GM23338 (cell line): ENCODE results near the gene COL18A1. TPM values are rescaled to one million over a fixed set of nuclear protein-coding genes. Genes with fewer than 3 reads are reported as not detected.
A peak's percentile ranks its signal among the peaks of the same experiment; 100 is the strongest.

Experiments
- ATAC-seq: fragments of 200-7000 bp; cut with Tn5 transposase; 3 replicates; pipeline ENCODE4 v1.9.1; 2020
- DNase-seq: peaks from one replicate; pipeline ENCODE4 v3.0.0-alpha.2; 2015; ENCODE audit warnings: low spot score
- H2AFZ ChIP-seq: fragments of 200-600 bp; sonication (generic); 2 replicates; pipeline ENCODE4 v1.8.0; 2016; ENCODE audit warnings: antibody characterized with exemption, mild to moderate bottlenecking, moderate library complexity
- H3F3A ChIP-seq: fragments of 200-600 bp; sonication (generic); replicated peaks from 2 replicates; pipeline ENCODE4 v1.8.0; 2017; ENCODE audit warnings: antibody characterized with exemption, mixed run types, low read depth
- H3K27ac ChIP-seq: fragments of 200-600 bp; sonication (generic); 2 replicates; pipeline ENCODE4 v1.6.1; 2016; ENCODE audit warnings: low read depth
- H3K27me3 ChIP-seq: fragments of 200-600 bp; sonication (generic); 2 replicates; pipeline ENCODE4 v1.8.0; 2016; ENCODE audit warnings: mild to moderate bottlenecking, mixed run types, moderate library complexity; ENCODE audit not compliant: insufficient read depth
- H3K36me3 ChIP-seq: fragments of 200-600 bp; sonication (generic); 2 replicates; pipeline ENCODE4 v1.8.0; 2016; ENCODE audit warnings: mild to moderate bottlenecking; ENCODE audit not compliant: insufficient read depth
- H3K4me1 ChIP-seq: fragments of 200-600 bp; sonication (generic); 2 replicates; pipeline ENCODE4 v1.8.0; 2016; ENCODE audit warnings: mild to moderate bottlenecking, moderate library complexity; ENCODE audit not compliant: insufficient read depth
- H3K4me2 ChIP-seq: fragments of 200-600 bp; sonication (generic); 2 replicates; pipeline ENCODE4 v1.7.1; 2017; ENCODE audit warnings: mixed run types
- H3K4me3 ChIP-seq: fragments of 200-600 bp; sonication (generic); 2 replicates; pipeline ENCODE4 v1.6.1; 2016; ENCODE audit warnings: mixed run types
- H3K79me2 ChIP-seq: fragments of 200-600 bp; sonication (generic); replicated peaks from 2 replicates; pipeline ENCODE4 v1.8.0; 2017; ENCODE audit warnings: mild to moderate bottlenecking; ENCODE audit not compliant: insufficient read depth
- H3K9me2 ChIP-seq: fragments of 200-600 bp; sonication (generic); 2 replicates; pipeline ENCODE4 v1.8.0; 2017; ENCODE audit not compliant: insufficient read depth
- H4K20me1 ChIP-seq: fragments of 200-600 bp; sonication (generic); replicated peaks from 2 replicates; pipeline ENCODE4 v1.8.0; 2017; ENCODE audit warnings: mild to moderate bottlenecking; ENCODE audit not compliant: insufficient read depth
- H3K27ac Mint-ChIP-seq: 2 replicates; pipeline ENCODE4 v1.8.0; 2020; ENCODE audit warnings: inconsistent platforms, mild to moderate bottlenecking, moderate library complexity, mixed read lengths
- H3K27me3 Mint-ChIP-seq: 3 replicates; pipeline ENCODE4 v1.8.0; 2022; ENCODE audit warnings: low read depth, mild to moderate bottlenecking, moderate library complexity, mixed read lengths, inconsistent platforms; ENCODE audit not compliant: insufficient read depth, poor library complexity
- H3K36me3 Mint-ChIP-seq: 3 replicates; pipeline ENCODE4 v1.8.0; 2021; ENCODE audit warnings: low read depth, mild to moderate bottlenecking, inconsistent platforms, moderate library complexity, mixed read lengths
- H3K4me1 Mint-ChIP-seq: 3 replicates; pipeline ENCODE4 v1.8.0; 2020; ENCODE audit warnings: mild to moderate bottlenecking, inconsistent platforms, mixed read lengths
- H3K4me3 Mint-ChIP-seq: 3 replicates; pipeline ENCODE4 v1.8.0; 2021; ENCODE audit warnings: moderate library complexity, mild to moderate bottlenecking, inconsistent platforms, mixed read lengths
- H3K9me3 Mint-ChIP-seq: 3 replicates; pipeline ENCODE4 v1.8.0; 2020; ENCODE audit warnings: moderate library complexity, mild to moderate bottlenecking, inconsistent platforms, mixed read lengths
- CREB1 ChIP-seq: fragments of 250-450 bp; sonication (Bioruptor Pico); IDR thresholded peaks from 2 replicates; pipeline ENCODE4 v1.5.0; 2020; ENCODE audit warnings: low read depth, mild to moderate bottlenecking, moderate library complexity
- CTCF ChIP-seq, 2 experiments: fragments of 200-600 bp in 1 of 2; sonication (generic) in 1 of 2; conservative IDR thresholded peaks; 2 replicates each; pipeline versions ENCODE4 v1.5.1 to v1.6.1; 2016 to 2017; ENCODE audit warnings: antibody characterized with exemption in 2 of 2, low read depth in 2 of 2, mild to moderate bottlenecking in 2 of 2, moderate library complexity in 1 of 2
- EZH2 ChIP-seq: fragments of 200-600 bp; sonication (generic); IDR thresholded peaks from one replicate; pipeline ENCODE4 v1.8.0; 2017; ENCODE audit warnings: antibody characterized with exemption, mild to moderate bottlenecking, low read depth; ENCODE audit not compliant: unreplicated experiment
- EZH2phosphoT487 ChIP-seq: fragments of 200-600 bp; sonication (generic); IDR thresholded peaks from one replicate; pipeline ENCODE4 v1.8.1; 2018; ENCODE audit warnings: antibody characterized with exemption; ENCODE audit not compliant: unreplicated experiment
- JUNB ChIP-seq: IDR thresholded peaks from one replicate; pipeline ENCODE4 v1.6.1; 2016; ENCODE audit warnings: antibody characterized with exemption; ENCODE audit not compliant: unreplicated experiment
- NANOG ChIP-seq: IDR thresholded peaks from 2 replicates; pipeline ENCODE4 v1.6.1; 2016; ENCODE audit warnings: antibody characterized with exemption, borderline replicate concordance
- POLR2AphosphoS5 ChIP-seq: IDR thresholded peaks from 2 replicates; pipeline ENCODE4 v1.6.1; 2016; ENCODE audit warnings: antibody characterized with exemption, low read depth
- STAT1 ChIP-seq: IDR thresholded peaks from one replicate; pipeline ENCODE4 v1.6.1; 2016; ENCODE audit warnings: antibody characterized with exemption; ENCODE audit not compliant: unreplicated experiment
- ZNF114 ChIP-seq: fragments of 250-450 bp; sonication (Bioruptor Pico); IDR thresholded peaks from 2 replicates; pipeline ENCODE4 v1.5.0; 2020; ENCODE audit warnings: mild to moderate bottlenecking, moderate library complexity
- ZNF331 ChIP-seq: fragments of 250-450 bp; sonication (Bioruptor Pico); IDR thresholded peaks from 2 replicates; pipeline ENCODE4 v1.5.0; 2020; ENCODE audit warnings: low read depth, mild to moderate bottlenecking, moderate library complexity
- polyA plus RNA-seq: library from polyadenylated mRNA; unstranded; fragments of >200 nt; fragmentation: Nextera tagmentation; extraction: Ambion mirVana; gene quantifications from 2 replicates; pipeline ENCODE4 v1.2.1, GENCODE V29; 2016
- total RNA-seq: library from RNA; depleted of rRNA; stranded (reverse); fragments of >200 nt; shearing (Covaris generic); gene quantifications from 2 replicates; pipeline ENCODE4 v1.2.3, GENCODE V29; 2014
- TF ChIP-seq, protein P1 (sequence below): fragments of 250-450 bp; sonication (Bioruptor Pico); IDR thresholded peaks from 2 replicates; pipeline ENCODE4 v1.5.0; 2020; ENCODE audit warnings: mild to moderate bottlenecking, moderate library complexity
- TF ChIP-seq, protein P2 (sequence below): IDR thresholded peaks from 2 replicates; pipeline ENCODE4 v1.6.1; 2016; ENCODE audit warnings: antibody characterized with exemption
- TF ChIP-seq, protein P3 (sequence below): IDR thresholded peaks from one replicate; pipeline ENCODE4 v1.6.1; 2018; ENCODE audit warnings: antibody characterized with exemption; ENCODE audit not compliant: unreplicated experiment

Gene COL18A1
- total and polyA plus RNA-seq, 2 experiments from 2014 or later, result 38.4 to 430 TPM

DNA sequence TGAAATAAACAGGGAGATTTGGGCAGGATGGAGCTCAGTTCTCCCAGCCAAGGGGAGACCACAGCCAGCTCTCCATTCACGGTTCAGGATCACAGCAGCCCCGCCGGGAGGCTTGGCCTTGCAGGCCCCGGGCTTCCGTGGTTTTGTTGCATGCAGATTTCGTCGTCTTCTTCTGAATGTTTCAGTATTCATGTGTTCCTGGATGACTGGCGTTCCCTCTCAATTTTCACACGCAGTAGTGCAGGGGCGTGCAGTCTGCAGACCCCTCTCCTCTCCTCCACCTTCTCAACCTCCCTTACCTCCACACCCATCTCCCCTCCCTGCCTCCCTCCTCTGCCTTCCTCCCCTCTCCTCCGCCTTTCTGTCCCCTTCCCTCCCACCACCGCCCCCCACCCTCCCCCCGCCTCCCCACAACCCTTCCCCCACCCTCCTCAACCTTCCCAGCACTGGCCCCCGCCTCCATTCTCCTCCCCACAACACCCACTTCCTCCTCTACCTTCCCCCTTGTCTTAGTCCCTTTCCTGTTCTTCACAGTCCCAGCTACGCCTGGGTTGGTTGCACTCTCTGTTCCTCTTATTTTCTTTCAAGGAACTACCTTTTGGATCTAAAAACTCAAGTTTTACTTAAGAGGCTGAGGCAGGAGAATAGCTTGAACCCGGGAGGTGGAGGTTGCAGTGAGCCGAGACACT, 145.7 kb downstream of the COL18A1 start:
- Histone ChIP-seq H3K36me3 (no peaks in the 10 kb centered on the region), H3K4me3 (no peak overlapping the region), H2AFZ (peak overlapping the region; percentile 74; the same call in 1 of the 2 replicates), H3F3A (0 out of 2 replicates have a peak, but pooled peaks cover 2% of the 10 kb centered on the region), H3K4me1 (peaks cover 11% of the 10 kb centered on the region), H4K20me1 (no peaks in the 10 kb centered on the region), H3K27ac (no peak overlapping the region), H3K9me2 (peaks cover 6% of the 10 kb centered on the region; the same call in 1 of the 2 replicates), H3K4me2 (0 out of 2 replicates have a peak overlapping the region, but pooled peaks have one; percentile 56), H3K79me2 (no peaks in the 10 kb centered on the region), H3K27me3 (no peaks in the 10 kb centered on the region)
- DNase-seq, result no peak
- no peak overlapping the region for H3K27ac Mint-ChIP-seq
- H3K4me3 Mint-ChIP-seq, result no peak overlapping the region
- TF ChIP-seq JUNB (no peak), POLR2AphosphoS5 (no peak), EZH2phosphoT487 (no peak), STAT1 (no peak), CTCF (conservative IDR thresholded peaks at IDR 0.05; ENCODE audit: low read depth in 2 of 2) (no peak), ZNF331 (CRISPR knock-in tag) (no peak), ZNF114 (no peak), NANOG (no peak), CREB1 (no peak), EZH2 (no peak)
- TF ChIP-seq, protein P1, sequence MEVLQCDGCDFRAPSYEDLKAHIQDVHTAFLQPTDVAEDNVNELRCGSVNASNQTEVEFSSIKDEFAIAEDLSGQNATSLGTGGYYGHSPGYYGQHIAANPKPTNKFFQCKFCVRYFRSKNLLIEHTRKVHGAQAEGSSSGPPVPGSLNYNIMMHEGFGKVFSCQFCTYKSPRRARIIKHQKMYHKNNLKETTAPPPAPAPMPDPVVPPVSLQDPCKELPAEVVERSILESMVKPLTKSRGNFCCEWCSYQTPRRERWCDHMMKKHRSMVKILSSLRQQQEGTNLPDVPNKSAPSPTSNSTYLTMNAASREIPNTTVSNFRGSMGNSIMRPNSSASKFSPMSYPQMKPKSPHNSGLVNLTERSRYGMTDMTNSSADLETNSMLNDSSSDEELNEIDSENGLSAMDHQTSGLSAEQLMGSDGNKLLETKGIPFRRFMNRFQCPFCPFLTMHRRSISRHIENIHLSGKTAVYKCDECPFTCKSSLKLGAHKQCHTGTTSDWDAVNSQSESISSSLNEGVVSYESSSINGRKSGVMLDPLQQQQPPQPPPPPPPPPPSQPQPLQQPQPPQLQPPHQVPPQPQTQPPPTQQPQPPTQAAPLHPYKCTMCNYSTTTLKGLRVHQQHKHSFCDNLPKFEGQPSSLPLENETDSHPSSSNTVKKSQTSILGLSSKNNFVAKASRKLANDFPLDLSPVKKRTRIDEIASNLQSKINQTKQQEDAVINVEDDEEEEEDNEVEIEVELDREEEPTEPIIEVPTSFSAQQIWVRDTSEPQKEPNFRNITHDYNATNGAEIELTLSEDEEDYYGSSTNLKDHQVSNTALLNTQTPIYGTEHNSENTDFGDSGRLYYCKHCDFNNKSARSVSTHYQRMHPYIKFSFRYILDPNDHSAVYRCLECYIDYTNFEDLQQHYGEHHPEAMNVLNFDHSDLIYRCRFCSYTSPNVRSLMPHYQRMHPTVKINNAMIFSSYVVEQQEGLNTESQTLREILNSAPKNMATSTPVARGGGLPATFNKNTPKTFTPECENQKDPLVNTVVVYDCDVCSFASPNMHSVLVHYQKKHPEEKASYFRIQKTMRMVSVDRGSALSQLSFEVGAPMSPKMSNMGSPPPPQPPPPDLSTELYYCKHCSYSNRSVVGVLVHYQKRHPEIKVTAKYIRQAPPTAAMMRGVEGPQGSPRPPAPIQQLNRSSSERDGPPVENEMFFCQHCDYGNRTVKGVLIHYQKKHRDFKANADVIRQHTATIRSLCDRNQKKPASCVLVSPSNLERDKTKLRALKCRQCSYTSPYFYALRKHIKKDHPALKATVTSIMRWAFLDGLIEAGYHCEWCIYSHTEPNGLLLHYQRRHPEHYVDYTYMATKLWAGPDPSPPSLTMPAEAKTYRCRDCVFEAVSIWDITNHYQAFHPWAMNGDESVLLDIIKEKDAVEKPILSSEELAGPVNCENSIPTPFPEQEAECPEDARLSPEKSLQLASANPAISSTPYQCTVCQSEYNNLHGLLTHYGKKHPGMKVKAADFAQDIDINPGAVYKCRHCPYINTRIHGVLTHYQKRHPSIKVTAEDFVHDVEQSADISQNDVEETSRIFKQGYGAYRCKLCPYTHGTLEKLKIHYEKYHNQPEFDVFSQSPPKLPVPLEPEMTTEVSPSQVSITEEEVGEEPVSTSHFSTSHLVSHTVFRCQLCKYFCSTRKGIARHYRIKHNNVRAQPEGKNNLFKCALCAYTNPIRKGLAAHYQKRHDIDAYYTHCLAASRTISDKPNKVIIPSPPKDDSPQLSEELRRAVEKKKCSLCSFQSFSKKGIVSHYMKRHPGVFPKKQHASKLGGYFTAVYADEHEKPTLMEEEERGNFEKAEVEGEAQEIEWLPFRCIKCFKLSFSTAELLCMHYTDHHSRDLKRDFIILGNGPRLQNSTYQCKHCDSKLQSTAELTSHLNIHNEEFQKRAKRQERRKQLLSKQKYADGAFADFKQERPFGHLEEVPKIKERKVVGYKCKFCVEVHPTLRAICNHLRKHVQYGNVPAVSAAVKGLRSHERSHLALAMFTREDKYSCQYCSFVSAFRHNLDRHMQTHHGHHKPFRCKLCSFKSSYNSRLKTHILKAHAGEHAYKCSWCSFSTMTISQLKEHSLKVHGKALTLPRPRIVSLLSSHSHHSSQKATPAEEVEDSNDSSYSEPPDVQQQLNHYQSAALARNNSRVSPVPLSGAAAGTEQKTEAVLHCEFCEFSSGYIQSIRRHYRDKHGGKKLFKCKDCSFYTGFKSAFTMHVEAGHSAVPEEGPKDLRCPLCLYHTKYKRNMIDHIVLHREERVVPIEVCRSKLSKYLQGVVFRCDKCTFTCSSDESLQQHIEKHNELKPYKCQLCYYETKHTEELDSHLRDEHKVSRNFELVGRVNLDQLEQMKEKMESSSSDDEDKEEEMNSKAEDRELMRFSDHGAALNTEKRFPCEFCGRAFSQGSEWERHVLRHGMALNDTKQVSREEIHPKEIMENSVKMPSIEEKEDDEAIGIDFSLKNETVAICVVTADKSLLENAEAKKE (CRISPR knock-in tag), result no peak
- TF ChIP-seq, protein P2, sequence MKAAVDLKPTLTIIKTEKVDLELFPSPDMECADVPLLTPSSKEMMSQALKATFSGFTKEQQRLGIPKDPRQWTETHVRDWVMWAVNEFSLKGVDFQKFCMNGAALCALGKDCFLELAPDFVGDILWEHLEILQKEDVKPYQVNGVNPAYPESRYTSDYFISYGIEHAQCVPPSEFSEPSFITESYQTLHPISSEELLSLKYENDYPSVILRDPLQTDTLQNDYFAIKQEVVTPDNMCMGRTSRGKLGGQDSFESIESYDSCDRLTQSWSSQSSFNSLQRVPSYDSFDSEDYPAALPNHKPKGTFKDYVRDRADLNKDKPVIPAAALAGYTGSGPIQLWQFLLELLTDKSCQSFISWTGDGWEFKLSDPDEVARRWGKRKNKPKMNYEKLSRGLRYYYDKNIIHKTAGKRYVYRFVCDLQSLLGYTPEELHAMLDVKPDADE, result no peak
- TF ChIP-seq, protein P3, sequence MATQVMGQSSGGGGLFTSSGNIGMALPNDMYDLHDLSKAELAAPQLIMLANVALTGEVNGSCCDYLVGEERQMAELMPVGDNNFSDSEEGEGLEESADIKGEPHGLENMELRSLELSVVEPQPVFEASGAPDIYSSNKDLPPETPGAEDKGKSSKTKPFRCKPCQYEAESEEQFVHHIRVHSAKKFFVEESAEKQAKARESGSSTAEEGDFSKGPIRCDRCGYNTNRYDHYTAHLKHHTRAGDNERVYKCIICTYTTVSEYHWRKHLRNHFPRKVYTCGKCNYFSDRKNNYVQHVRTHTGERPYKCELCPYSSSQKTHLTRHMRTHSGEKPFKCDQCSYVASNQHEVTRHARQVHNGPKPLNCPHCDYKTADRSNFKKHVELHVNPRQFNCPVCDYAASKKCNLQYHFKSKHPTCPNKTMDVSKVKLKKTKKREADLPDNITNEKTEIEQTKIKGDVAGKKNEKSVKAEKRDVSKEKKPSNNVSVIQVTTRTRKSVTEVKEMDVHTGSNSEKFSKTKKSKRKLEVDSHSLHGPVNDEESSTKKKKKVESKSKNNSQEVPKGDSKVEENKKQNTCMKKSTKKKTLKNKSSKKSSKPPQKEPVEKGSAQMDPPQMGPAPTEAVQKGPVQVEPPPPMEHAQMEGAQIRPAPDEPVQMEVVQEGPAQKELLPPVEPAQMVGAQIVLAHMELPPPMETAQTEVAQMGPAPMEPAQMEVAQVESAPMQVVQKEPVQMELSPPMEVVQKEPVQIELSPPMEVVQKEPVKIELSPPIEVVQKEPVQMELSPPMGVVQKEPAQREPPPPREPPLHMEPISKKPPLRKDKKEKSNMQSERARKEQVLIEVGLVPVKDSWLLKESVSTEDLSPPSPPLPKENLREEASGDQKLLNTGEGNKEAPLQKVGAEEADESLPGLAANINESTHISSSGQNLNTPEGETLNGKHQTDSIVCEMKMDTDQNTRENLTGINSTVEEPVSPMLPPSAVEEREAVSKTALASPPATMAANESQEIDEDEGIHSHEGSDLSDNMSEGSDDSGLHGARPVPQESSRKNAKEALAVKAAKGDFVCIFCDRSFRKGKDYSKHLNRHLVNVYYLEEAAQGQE, result no peak
- H3K4me1 Mint-ChIP-seq, result peaks cover 21% of the 10 kb centered on the region
- H3K9me3 Mint-ChIP-seq, result peaks cover 19% of the 10 kb centered on the region
- peak; percentile 11; the same call in 2 of the 3 replicates for ATAC-seq
- H3K36me3 Mint-ChIP-seq, result no peaks in the 10 kb centered on the region
- H3K27me3 Mint-ChIP-seq, result peaks cover 10% of the 10 kb centered on the region
